Smooth muscle cell (in vitro differentiated cells): ENCODE measurements around the gene RBM15. TPM values are rescaled to one million over a fixed set of nuclear protein-coding genes. Genes with fewer than 3 reads are reported as not detected.

Experiments
- DNase-seq: peaks from one replicate; lab custom pipeline; 2025; ENCODE audit not compliant: unreplicated experiment; lab: John Stamatoyannopoulos, UW
- H2AFZ ChIP-seq: fragments of 200-600 bp; sonication (generic); 2 replicates; pipeline ENCODE4 v1.6.0; 2016; ENCODE audit warnings: antibody characterized with exemption, low read depth, mild to moderate bottlenecking
- H3F3A ChIP-seq: fragments of 200-600 bp; sonication (generic); 2 replicates; pipeline ENCODE4 v1.6.0; 2017; ENCODE audit warnings: antibody characterized with exemption, low read depth
- H3K27ac ChIP-seq: fragments of 200-600 bp; sonication (generic); 2 replicates; pipeline ENCODE4 v1.5.1; 2016; ENCODE audit warnings: low read depth, mild to moderate bottlenecking
- H3K27me3 ChIP-seq: fragments of 200-600 bp; sonication (generic); 2 replicates; pipeline ENCODE4 v1.6.1; 2016; ENCODE audit warnings: low read depth, mild to moderate bottlenecking
- H3K36me3 ChIP-seq: fragments of 200-600 bp; sonication (generic); 2 replicates; pipeline ENCODE4 v1.5.1; 2016; ENCODE audit warnings: low read depth
- H3K4me1 ChIP-seq: fragments of 200-600 bp; sonication (generic); 2 replicates; pipeline ENCODE4 v1.5.1; 2016; ENCODE audit warnings: low read depth
- H3K4me2 ChIP-seq: fragments of 200-600 bp; sonication (generic); 2 replicates; pipeline ENCODE4 v1.6.0; 2016; ENCODE audit warnings: mild to moderate bottlenecking
- H3K4me3 ChIP-seq: fragments of 200-600 bp; sonication (generic); 2 replicates; pipeline ENCODE4 v1.5.1; 2016; ENCODE audit warnings: mild to moderate bottlenecking
- H3K79me2 ChIP-seq: fragments of 200-600 bp; sonication (generic); 2 replicates; pipeline ENCODE4 v1.6.0; 2016; ENCODE audit warnings: low read depth, mild to moderate bottlenecking
- H3K9ac ChIP-seq: fragments of 200-600 bp; sonication (generic); 2 replicates; pipeline ENCODE4 v1.6.0; 2016; ENCODE audit warnings: low read depth
- H3K9me3 ChIP-seq: fragments of 200-600 bp; sonication (generic); replicated peaks from 2 replicates; pipeline ENCODE4 v1.5.1; 2016; ENCODE audit warnings: low read depth
- H4K20me1 ChIP-seq: fragments of 200-600 bp; sonication (generic); 2 replicates; pipeline ENCODE4 v1.6.0; 2016; ENCODE audit warnings: low read depth
- WGBS: methylation state at CpG from one replicate; pipeline ENCODE4 v1.1.7; 2016; ENCODE audit warnings: low lambda C conversion rate; 5-methylcytosine and 5-hydroxymethylcytosine counted together
- polyA plus RNA-seq: library from polyadenylated mRNA; unstranded; fragments of >200 nt; fragmentation: Nextera tagmentation; extraction: Ambion mirVana; gene quantifications from 2 replicates; pipeline ENCODE4 v1.2.1, GENCODE V29; 2016
- total RNA-seq: library from RNA; depleted of rRNA; stranded (reverse); fragments of >200 nt; gene quantifications from 2 replicates; pipeline ENCODE4 v1.2.3, GENCODE V29; 2014
- TF ChIP-seq, protein P1 (sequence below): fragments of 200-600 bp; sonication (generic); IDR thresholded peaks from 2 replicates; pipeline ENCODE4 v1.5.1; 2017; ENCODE audit warnings: borderline replicate concordance, mild to moderate bottlenecking, antibody characterized with exemption; ENCODE audit not compliant: insufficient read depth, poor library complexity, severe bottlenecking

Gene RBM15
- total and polyA plus RNA-seq, 2 experiments from 2014 or later, result 5.3 to 32.9 TPM

DNA sequence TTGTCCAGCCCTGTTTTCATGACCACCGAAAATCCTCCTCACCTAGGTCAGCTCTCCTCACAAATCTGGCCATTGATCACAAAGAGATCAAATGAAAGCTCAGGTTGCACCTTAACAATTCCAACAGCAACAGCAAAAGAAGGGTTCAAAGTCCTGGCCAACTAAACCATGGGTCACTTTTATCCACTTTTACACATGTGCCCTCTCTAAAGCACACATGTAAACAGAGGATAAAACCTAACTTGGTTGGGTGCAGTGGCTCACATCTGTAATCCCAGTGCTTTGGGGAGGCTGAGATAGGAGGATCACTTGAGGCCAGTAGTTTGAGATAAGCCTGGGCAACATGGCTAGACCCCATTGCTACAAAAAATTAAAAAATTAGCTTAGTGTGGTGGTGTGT, 3.9 kb upstream of the RBM15 start:
- Histone ChIP-seq H4K20me1 (peaks cover 3% of the 10 kb centered on the region), H3K79me2 (peaks cover 3% of the 10 kb centered on the region), H3F3A (peaks cover 9% of the 10 kb centered on the region), H3K9me3 (no peaks in the 10 kb centered on the region), H3K4me2 (no peak overlapping the region), H3K9ac (no peak overlapping the region), H3K4me3 (no peak overlapping the region), H3K27ac (no peak overlapping the region), H3K27me3 (no peaks in the 10 kb centered on the region), H2AFZ (no peak overlapping the region), H3K4me1 (peaks cover 11% of the 10 kb centered on the region), H3K36me3 (no peaks in the 10 kb centered on the region)
- 100% methylated on average over 1 of the region's 1 CpG for WGBS
- TF ChIP-seq, protein P1, sequence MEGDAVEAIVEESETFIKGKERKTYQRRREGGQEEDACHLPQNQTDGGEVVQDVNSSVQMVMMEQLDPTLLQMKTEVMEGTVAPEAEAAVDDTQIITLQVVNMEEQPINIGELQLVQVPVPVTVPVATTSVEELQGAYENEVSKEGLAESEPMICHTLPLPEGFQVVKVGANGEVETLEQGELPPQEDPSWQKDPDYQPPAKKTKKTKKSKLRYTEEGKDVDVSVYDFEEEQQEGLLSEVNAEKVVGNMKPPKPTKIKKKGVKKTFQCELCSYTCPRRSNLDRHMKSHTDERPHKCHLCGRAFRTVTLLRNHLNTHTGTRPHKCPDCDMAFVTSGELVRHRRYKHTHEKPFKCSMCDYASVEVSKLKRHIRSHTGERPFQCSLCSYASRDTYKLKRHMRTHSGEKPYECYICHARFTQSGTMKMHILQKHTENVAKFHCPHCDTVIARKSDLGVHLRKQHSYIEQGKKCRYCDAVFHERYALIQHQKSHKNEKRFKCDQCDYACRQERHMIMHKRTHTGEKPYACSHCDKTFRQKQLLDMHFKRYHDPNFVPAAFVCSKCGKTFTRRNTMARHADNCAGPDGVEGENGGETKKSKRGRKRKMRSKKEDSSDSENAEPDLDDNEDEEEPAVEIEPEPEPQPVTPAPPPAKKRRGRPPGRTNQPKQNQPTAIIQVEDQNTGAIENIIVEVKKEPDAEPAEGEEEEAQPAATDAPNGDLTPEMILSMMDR, result no peak
- no peak for DNase-seq

DNA sequence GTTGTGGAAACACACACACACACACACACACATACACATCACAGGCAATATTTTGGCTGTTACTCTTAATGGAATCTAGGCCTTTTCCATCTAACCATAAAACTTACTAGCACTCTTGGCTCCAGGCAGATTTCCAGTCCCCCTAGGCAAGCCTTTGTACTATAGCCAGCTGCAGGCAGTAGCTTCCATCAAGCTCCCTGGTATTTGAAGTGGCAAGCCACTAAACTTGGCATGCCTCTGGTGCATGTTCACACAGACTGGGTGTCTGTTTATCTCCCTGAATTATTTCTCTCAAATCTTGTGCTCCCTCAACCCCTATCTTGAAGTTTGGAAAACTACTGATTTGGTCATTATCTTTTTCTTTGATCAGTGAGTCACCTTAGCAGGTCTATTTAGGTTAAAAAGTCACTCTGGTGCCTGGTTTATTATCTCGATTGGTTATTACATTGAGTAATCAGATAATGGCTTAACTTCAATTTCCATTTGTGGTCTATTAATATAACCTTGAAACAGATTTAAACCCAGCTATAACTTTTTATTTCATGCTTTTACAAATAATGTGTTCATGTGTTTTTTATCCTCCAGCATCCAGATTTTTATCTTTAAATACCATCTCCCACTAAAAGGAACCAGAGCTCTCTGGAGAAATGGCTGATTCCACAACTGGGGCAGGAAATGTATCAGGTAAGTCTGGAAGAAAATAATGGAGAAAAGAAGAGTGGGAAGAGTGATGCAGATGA, 2.7 kb upstream of the RBM15 start:
- no peak overlapping the region for H3K27ac ChIP-seq
- no peak for DNase-seq

DNA sequence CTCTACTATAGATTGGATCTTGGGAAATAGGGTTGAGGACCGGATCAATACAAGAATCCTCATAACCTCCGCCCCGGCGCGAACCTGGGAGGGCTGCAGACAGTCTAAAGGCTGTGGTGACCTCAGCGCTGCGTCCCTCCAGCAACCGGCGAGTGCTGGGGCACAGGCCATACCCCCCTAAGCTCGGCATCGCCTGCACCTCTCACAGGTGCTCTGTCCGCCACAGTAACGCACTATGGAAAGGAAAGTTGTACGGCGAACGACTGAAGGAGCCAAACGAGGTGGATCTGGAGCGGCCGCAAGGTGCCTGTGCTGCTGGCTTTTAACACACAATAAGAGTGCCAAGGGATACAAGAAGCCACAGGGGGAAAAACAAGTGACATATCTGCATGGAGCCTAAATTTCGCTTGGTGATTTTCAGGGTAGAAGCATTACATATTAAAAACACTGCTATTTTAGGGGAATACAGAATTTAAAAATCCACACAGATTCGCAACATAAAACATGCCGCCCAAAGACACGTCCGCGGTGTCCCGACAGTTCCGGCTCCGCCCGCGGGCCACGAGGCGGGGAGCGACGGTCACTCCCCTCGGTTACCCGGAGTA, 1.4 kb upstream of the RBM15 start:
- Histone ChIP-seq H3K9ac (peak overlapping the region; percentile 98), H3K27me3 (no peaks in the 10 kb centered on the region), H2AFZ (peak overlapping the region; percentile 90), H4K20me1 (peaks cover 29% of the 10 kb centered on the region), H3K4me3 (peak overlapping the region; percentile 65), H3K9me3 (no peaks in the 10 kb centered on the region), H3K79me2 (peaks cover 29% of the 10 kb centered on the region), H3F3A (peaks cover 9% of the 10 kb centered on the region), H3K4me2 (peak overlapping the region; percentile 96), H3K27ac (peak overlapping the region; percentile 98), H3K36me3 (no peaks in the 10 kb centered on the region), H3K4me1 (peaks cover 37% of the 10 kb centered on the region)
- 1% methylated on average over 36 of the region's 36 CpGs for WGBS
- TF ChIP-seq, protein P1, result no peak
- DNase-seq, result no peak

More for the DNA sequence above, 2.7 kb upstream of the RBM15 start:
- no peaks in the 10 kb centered on the region for H3K9me3 ChIP-seq
- peaks cover 15% of the 10 kb centered on the region for H3K79me2 ChIP-seq
- peak overlapping the region; percentile 96 for H3K4me2 ChIP-seq
- H4K20me1 ChIP-seq, result peaks cover 16% of the 10 kb centered on the region
- peaks cover 23% of the 10 kb centered on the region for H3K4me1 ChIP-seq
- H3K36me3 ChIP-seq, result no peaks in the 10 kb centered on the region
- H2AFZ ChIP-seq, result no peak overlapping the region
- H3K4me3 ChIP-seq, result peak overlapping the region; percentile 65
- TF ChIP-seq, protein P1, result no peak
- 33% methylated on average over 1 of the region's 1 CpG for WGBS
- no peaks in the 10 kb centered on the region for H3K27me3 ChIP-seq
- H3F3A ChIP-seq, result peaks cover 9% of the 10 kb centered on the region
- H3K9ac ChIP-seq, result no peak overlapping the region
